ENCODE measurements around the gene PHF3.

GRCh38 chr6:63644668-63645326, 9.2 kb downstream of the PHF3 start:
- TF ChIP-seq GATA2 (IDR thresholded peaks at IDR 0.05; ENCODE audit: low read depth, low read length): no peak
- no peak for TF ChIP-seq GATA3 (IDR thresholded peaks at IDR 0.05; ENCODE audit: low read depth, low read length)

All from SH-SY5Y (cell line).